Liver (tissue), 9 donors: Measurements from ENCODE around the gene FGF12. TPM values are rescaled to one million over a fixed set of nuclear protein-coding genes. Genes with fewer than 3 reads are reported as not detected.

Experiments used
- DNase-seq: peaks from one replicate; pipeline ENCODE4 v3.0.0-alpha.2; 2017; ENCODE audit warnings: low spot score
- H3K27ac ChIP-seq, 2 donors: one replicate each; pipeline ENCODE4 v1.7.0; 2013; ENCODE audit warnings: inconsistent platforms in 2 of 2, low read length in 2 of 2, control low read depth in 1 of 2, low read depth in 1 of 2, mild to moderate bottlenecking in 1 of 2
- H3K27me3 ChIP-seq, 4 donors: one replicate each; pipeline versions ENCODE4 v1.6.1 to v1.7.0; 2013; ENCODE audit warnings: low read length in 3 of 4, inconsistent platforms in 1 of 4, mild to moderate bottlenecking in 1 of 4, moderate library complexity in 1 of 4; ENCODE audit not compliant: control insufficient read depth in 4 of 4, insufficient read depth in 4 of 4
- H3K36me3 ChIP-seq, 4 donors: one replicate each; pipeline versions ENCODE4 v1.6.1 to v1.7.0; 2013; ENCODE audit warnings: low read length in 3 of 4, mild to moderate bottlenecking in 3 of 4, low read depth in 1 of 4, moderate library complexity in 1 of 4; ENCODE audit not compliant: control insufficient read depth in 4 of 4, insufficient read depth in 3 of 4
- H3K4me1 ChIP-seq, 4 donors: one replicate each; pipeline versions ENCODE4 v1.6.1 to v1.7.0; 2013; ENCODE audit warnings: low read length in 3 of 4, mild to moderate bottlenecking in 3 of 4, moderate library complexity in 1 of 4; ENCODE audit not compliant: control insufficient read depth in 4 of 4, insufficient read depth in 4 of 4
- H3K4me3 ChIP-seq, 3 donors: one replicate each; pipeline versions ENCODE4 v1.6.1 to v1.7.0; 2013; ENCODE audit warnings: low read length in 3 of 3, control low read depth in 1 of 3, low read depth in 1 of 3, mild to moderate bottlenecking in 1 of 3
- H3K9ac ChIP-seq, 2 donors: one replicate each; pipeline ENCODE4 v1.7.0; 2013; ENCODE audit warnings: low read length in 2 of 2, mild to moderate bottlenecking in 2 of 2, moderate library complexity in 2 of 2, control low read depth in 1 of 2, low read depth in 1 of 2
- H3K9me3 ChIP-seq, 4 donors: one replicate each; pipeline versions ENCODE4 v1.6.1 to v1.7.0; 2013; ENCODE audit warnings: low read length in 3 of 4; ENCODE audit not compliant: control insufficient read depth in 4 of 4
- FOXA1 ChIP-seq: IDR thresholded peaks from 2 replicates; pipeline ENCODE4 v1.6.1; 2016; ENCODE audit warnings: antibody characterized with exemption
- GABPA ChIP-seq, 2 donors: IDR thresholded peaks in 1 of 2; conservative IDR thresholded peaks in 1 of 2; 2 replicates each; pipeline ENCODE4 v1.6.1; 2016; ENCODE audit warnings: antibody characterized with exemption in 2 of 2, mild to moderate bottlenecking in 1 of 2, moderate library complexity in 1 of 2
- HNF4A ChIP-seq, 2 donors: conservative IDR thresholded peaks; 2 replicates each; pipeline ENCODE4 v1.6.1; 2016; ENCODE audit warnings: antibody characterized with exemption in 2 of 2, mild to moderate bottlenecking in 2 of 2
- JUND ChIP-seq, 2 donors: IDR thresholded peaks; 2 replicates each; pipeline ENCODE4 v1.6.1; 2016; ENCODE audit warnings: antibody characterized with exemption in 2 of 2
- NR2F2 ChIP-seq: IDR thresholded peaks from 2 replicates; pipeline ENCODE4 v1.6.1; 2016; ENCODE audit warnings: antibody characterized with exemption
- RAD21 ChIP-seq, 2 donors: IDR thresholded peaks; 2 replicates each; pipeline ENCODE4 v1.6.1; 2016; ENCODE audit warnings: antibody characterized with exemption in 2 of 2, mild to moderate bottlenecking in 2 of 2
- RXRA ChIP-seq, 2 donors: IDR thresholded peaks; 2 replicates each; pipeline ENCODE4 v1.6.1; 2017 to 2018; ENCODE audit warnings: antibody characterized with exemption in 2 of 2, mild to moderate bottlenecking in 1 of 2
- SP1 ChIP-seq: IDR thresholded peaks from 2 replicates; pipeline ENCODE4 v1.6.1; 2018; ENCODE audit warnings: antibody characterized with exemption, mild to moderate bottlenecking
- TAF1 ChIP-seq: conservative IDR thresholded peaks from 2 replicates; pipeline ENCODE4 v1.6.1; 2016; ENCODE audit warnings: antibody characterized with exemption, mild to moderate bottlenecking
- WGBS: extraction: QIAGEN DNeasy Blood & Tissue Kit; methylation state at CpG from one replicate; pipeline ENCODE4 v1.1.7; 2013; 5-methylcytosine and 5-hydroxymethylcytosine counted together
- polyA plus RNA-seq, 2 donors: library from polyadenylated mRNA; stranded (reverse) in 1 of 2; unstranded in 1 of 2; fragments of 200-250 nt in 1 of 2; fragments of >200 nt in 1 of 2; fragmentation: Nextera tagmentation in 1 of 2; extraction: Ambion mirVana in 1 of 2; gene quantifications; one replicate each; pipeline versions ENCODE4 v1.2.1 to v1.2.3, GENCODE V29; 2013 to 2015
- total RNA-seq, 2 donors: library from RNA; depleted of rRNA; stranded (reverse); fragments of >200 nt; gene quantifications; one replicate each; pipeline ENCODE4 v1.2.3, GENCODE V29; 2014
- TF ChIP-seq, protein P1 (sequence below): IDR thresholded peaks from 2 replicates; pipeline ENCODE4 v1.6.1; 2016; ENCODE audit warnings: antibody characterized with exemption
- TF ChIP-seq, protein P2 (sequence below): fragments of 150-350 bp; IDR thresholded peaks from 2 replicates; pipeline ENCODE4 v1.5.1; 2017; ENCODE audit warnings: improper control_type of control experiment, low read depth, low read length; ENCODE audit not compliant: missing input control
- donor health status: healthy.
- donor health status: healthy.
- donor health status: healthy.
- donor health status: healthy.
- donor health status: healthy.

Gene FGF12
- total and polyA plus RNA-seq, 4 donors = 0.11 to 0.59 (median 0.19) TPM

DNA sequence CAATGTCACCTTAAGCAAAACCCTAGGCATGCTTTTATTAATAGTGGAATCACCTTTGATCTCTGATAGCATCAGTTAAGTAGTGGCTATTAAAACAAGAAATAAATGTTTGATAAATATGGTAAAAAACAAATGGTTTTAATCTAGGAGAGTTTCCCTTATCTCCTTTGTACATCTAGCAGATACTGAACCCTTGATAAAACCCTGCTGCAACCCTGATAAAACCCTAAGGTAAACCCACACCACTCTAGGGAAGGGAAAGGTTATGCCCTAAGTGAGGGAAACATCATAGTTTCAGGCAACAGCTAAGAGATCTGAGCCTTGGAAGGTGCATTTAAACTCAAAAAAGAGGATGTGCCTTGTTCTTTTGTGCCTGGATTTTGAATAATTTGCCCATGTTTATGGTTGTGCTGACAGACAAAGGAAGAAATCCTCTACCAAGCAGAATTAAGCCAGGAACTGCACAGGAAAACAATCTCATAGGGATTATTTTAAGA, 309.7 kb downstream of the FGF12 start (continued):
- TF ChIP-seq JUND (IDR thresholded peaks at IDR 0.05) (no peak), SP1 (no peak)

DNA sequence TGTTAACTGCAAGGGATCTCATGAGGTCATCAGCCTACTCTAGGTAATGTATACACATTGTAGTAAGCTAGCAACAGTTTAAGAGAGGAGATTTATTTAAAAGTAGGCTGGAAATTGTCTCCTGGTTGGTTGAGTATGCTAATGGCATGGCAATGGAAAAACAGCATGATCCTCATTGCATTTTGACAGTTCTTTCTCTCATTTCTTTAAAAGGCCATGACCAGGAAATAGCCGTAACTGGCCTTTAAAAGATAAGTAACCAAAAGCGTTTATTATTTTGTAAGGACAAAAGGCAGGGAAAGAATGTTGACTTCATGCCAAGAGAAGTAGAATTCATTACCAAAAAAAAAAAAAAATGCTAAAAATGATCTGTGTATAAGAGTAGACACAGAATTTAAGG, 310.3 kb downstream of the FGF12 start:
- no peak for DNase-seq
- Histone ChIP-seq H3K9ac (no peak overlapping the region), H3K4me3 (no peak overlapping the region), H3K36me3 (no peaks in the 10 kb centered on the region), H3K9me3 (no peaks in the 10 kb centered on the region), H3K27me3 (peaks cover 0 to 6% (median 0%) of the 10 kb centered on the region in 4 donors), H3K4me1 (no peaks in the 10 kb centered on the region), H3K27ac (no peak overlapping the region)
- TF ChIP-seq, protein P1, sequence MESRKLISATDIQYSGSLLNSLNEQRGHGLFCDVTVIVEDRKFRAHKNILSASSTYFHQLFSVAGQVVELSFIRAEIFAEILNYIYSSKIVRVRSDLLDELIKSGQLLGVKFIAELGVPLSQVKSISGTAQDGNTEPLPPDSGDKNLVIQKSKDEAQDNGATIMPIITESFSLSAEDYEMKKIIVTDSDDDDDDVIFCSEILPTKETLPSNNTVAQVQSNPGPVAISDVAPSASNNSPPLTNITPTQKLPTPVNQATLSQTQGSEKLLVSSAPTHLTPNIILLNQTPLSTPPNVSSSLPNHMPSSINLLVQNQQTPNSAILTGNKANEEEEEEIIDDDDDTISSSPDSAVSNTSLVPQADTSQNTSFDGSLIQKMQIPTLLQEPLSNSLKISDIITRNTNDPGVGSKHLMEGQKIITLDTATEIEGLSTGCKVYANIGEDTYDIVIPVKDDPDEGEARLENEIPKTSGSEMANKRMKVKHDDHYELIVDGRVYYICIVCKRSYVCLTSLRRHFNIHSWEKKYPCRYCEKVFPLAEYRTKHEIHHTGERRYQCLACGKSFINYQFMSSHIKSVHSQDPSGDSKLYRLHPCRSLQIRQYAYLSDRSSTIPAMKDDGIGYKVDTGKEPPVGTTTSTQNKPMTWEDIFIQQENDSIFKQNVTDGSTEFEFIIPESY = no peak
- peak; percentile 49 for TF ChIP-seq NR2F2
- WGBS = 69% methylated on average over 2 of the region's 2 CpGs

DNA sequence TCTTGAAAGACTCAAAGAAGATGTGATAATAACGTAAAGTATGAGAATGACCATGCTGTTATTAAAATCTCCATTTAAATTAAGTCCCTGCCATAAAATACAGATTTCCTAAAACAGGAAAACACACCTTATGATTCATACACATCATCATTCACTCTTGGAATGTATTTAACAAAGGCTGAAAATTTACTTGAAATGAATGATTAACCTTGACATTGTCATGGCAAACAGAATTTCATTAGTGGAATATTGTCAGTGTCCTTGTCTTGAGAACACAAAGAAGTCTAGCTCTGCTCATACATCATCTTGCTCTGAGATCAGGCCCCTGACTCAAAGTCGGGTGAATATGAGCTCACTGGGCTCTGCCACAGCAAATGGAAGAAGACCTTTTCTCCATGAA, 313.9 kb downstream of the FGF12 start:
- Histone ChIP-seq H3K4me3 (no peak overlapping the region), H3K4me1 (peaks cover 9 to 20% (median 14%) of the 10 kb centered on the region in 4 donors), H3K36me3 (no peaks in the 10 kb centered on the region), H3K9ac (no peak overlapping the region), H3K27ac (no peak overlapping the region), H3K9me3 (no peaks in the 10 kb centered on the region), H3K27me3 (peaks cover 0 to 32% (median 1%) of the 10 kb centered on the region in 4 donors)
- 80% methylated on average over 2 of the region's 2 CpGs for WGBS
- TF ChIP-seq RAD21 (IDR thresholded peaks at IDR 0.05) = no peak
- TF ChIP-seq SP1 = no peak
- TF ChIP-seq NR2F2 = no peak
- TF ChIP-seq GABPA (IDR thresholded peaks at IDR 0.05 in 1 of 2, conservative IDR thresholded peaks at IDR 0.05 in 1 of 2) = no peak
- no peak for TF ChIP-seq RXRA (IDR thresholded peaks at IDR 0.05)
- TF ChIP-seq, protein P2, sequence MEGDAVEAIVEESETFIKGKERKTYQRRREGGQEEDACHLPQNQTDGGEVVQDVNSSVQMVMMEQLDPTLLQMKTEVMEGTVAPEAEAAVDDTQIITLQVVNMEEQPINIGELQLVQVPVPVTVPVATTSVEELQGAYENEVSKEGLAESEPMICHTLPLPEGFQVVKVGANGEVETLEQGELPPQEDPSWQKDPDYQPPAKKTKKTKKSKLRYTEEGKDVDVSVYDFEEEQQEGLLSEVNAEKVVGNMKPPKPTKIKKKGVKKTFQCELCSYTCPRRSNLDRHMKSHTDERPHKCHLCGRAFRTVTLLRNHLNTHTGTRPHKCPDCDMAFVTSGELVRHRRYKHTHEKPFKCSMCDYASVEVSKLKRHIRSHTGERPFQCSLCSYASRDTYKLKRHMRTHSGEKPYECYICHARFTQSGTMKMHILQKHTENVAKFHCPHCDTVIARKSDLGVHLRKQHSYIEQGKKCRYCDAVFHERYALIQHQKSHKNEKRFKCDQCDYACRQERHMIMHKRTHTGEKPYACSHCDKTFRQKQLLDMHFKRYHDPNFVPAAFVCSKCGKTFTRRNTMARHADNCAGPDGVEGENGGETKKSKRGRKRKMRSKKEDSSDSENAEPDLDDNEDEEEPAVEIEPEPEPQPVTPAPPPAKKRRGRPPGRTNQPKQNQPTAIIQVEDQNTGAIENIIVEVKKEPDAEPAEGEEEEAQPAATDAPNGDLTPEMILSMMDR = no peak
- TF ChIP-seq FOXA1 = no peak
- TF ChIP-seq, protein P1 = no peak
- no peak for TF ChIP-seq TAF1
- no peak for DNase-seq

DNA sequence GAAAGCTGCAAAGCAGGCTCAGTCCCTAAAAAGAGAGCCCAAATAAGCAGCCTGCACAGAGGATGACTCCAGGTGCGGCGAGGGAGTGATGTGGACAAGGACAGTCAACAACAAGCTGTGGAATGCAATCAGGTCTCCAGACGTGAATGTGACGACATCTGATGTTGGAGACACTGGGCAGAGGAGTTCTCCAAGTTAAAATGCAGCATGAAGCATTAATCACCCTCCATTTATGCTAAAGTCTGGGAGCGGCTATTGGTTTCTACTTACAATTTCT, 316.7 kb downstream of the FGF12 start:
- Histone ChIP-seq H3K4me3 (no peak overlapping the region), H3K9ac (no peak overlapping the region), H3K9me3 (no peaks in the 10 kb centered on the region), H3K27ac (no peak overlapping the region), H3K36me3 (no peaks in the 10 kb centered on the region), H3K27me3 (peaks cover 0 to 42% (median 6%) of the 10 kb centered on the region in 4 donors), H3K4me1 (peaks cover 13 to 26% (median 21%) of the 10 kb centered on the region in 4 donors)
- no peak for TF ChIP-seq HNF4A (conservative IDR thresholded peaks at IDR 0.05)
- no peak for TF ChIP-seq FOXA1
- TF ChIP-seq, protein P2 = no peak
- DNase-seq = no peak
- WGBS = 73% methylated on average over 5 of the region's 5 CpGs
